Ascending aorta (tissue), 2 donors: ENCODE data around the gene PCSK7. TPM values are rescaled to one million over a fixed set of nuclear protein-coding genes. Genes with fewer than 3 reads are reported as not detected.
A peak's percentile ranks its signal among the peaks of the same experiment; 100 is the strongest.

ENCODE experiments used
- DNase-seq, 2 donors: peaks; one replicate each; pipeline ENCODE4 v3.0.0-alpha.2; 2019; ENCODE audit warnings: low spot score in 2 of 2
- H3K27ac ChIP-seq, 2 donors: fragments of 200-600 bp; sonication (generic); one replicate each; pipeline ENCODE4 v1.5.1; 2016 to 2017; ENCODE audit warnings: mild to moderate bottlenecking in 1 of 2
- H3K27me3 ChIP-seq: fragments of 200-600 bp; sonication (generic); one replicate; pipeline ENCODE4 v1.5.1; 2017
- H3K36me3 ChIP-seq, 2 donors: fragments of 200-600 bp; sonication (generic); one replicate each; pipeline ENCODE4 v1.5.1; 2016
- H3K4me1 ChIP-seq, 2 donors: fragments of 200-600 bp; sonication (generic); one replicate each; pipeline ENCODE4 v1.5.1; 2016 to 2017; ENCODE audit warnings: mild to moderate bottlenecking in 1 of 2
- H3K4me3 ChIP-seq, 2 donors: fragments of 200-600 bp; sonication (generic); one replicate each; pipeline ENCODE4 v1.5.1; 2016 to 2017; ENCODE audit warnings: mild to moderate bottlenecking in 1 of 2
- H3K9me3 ChIP-seq, 2 donors: fragments of 200-600 bp; sonication (generic); one replicate each; pipeline ENCODE4 v1.5.1; 2016
- intact Hi-C: fragments of 100-400 bp; cut with DNase I; formaldehyde crosslinking; loops from one replicate; pipeline ENCODE4 v1.15.1; 2023
- total RNA-seq: library from RNA; depleted of rRNA; stranded (reverse); fragments of >200 nt; gene quantifications from one replicate; pipeline ENCODE4 v1.1.0, GENCODE V29; 2016
- TF ChIP-seq, protein P1 (sequence below), 3 experiments: fragments of 200-600 bp in 2 of 3; fragments of 450-650 bp in 1 of 3; sonication (generic) in 2 of 3; IDR thresholded peaks; one replicate each; pipeline ENCODE4 v1.5.1; 2016 to 2019; ENCODE audit warnings: antibody characterized with exemption in 3 of 3, mild to moderate bottlenecking in 1 of 3, moderate library complexity in 1 of 3

The PCSK7 gene
- total RNA-seq, 1 donor from 2014 or later = 112 TPM

- Histone ChIP-seq H3K4me1 (peaks cover under 1 to 8% of the 10 kb centered on the region in 2 donors), H3K4me3 (no peak overlapping the region), H3K27me3 (no peaks in the 10 kb centered on the region), H3K36me3 (peaks cover 24 to 39% of the 10 kb centered on the region in 2 donors), H3K9me3 (no peaks in the 10 kb centered on the region), H3K27ac (no peak overlapping the region)
- intact Hi-C loops = no loop called here
- TF ChIP-seq, protein P1, sequence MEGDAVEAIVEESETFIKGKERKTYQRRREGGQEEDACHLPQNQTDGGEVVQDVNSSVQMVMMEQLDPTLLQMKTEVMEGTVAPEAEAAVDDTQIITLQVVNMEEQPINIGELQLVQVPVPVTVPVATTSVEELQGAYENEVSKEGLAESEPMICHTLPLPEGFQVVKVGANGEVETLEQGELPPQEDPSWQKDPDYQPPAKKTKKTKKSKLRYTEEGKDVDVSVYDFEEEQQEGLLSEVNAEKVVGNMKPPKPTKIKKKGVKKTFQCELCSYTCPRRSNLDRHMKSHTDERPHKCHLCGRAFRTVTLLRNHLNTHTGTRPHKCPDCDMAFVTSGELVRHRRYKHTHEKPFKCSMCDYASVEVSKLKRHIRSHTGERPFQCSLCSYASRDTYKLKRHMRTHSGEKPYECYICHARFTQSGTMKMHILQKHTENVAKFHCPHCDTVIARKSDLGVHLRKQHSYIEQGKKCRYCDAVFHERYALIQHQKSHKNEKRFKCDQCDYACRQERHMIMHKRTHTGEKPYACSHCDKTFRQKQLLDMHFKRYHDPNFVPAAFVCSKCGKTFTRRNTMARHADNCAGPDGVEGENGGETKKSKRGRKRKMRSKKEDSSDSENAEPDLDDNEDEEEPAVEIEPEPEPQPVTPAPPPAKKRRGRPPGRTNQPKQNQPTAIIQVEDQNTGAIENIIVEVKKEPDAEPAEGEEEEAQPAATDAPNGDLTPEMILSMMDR (IDR thresholded peaks at IDR 0.05) = no peak
- no peak for DNase-seq
These were observed 6.3 kb upstream of the PCSK7 start for GRCh38 chr11:117238221-117238620.

- no peaks in the 10 kb centered on the region for H3K9me3 ChIP-seq
- peak overlapping the region; percentile 94 to 95 for H3K27ac ChIP-seq
- no peak for DNase-seq
- peaks cover 15 to 21% of the 10 kb centered on the region in 2 donors for H3K36me3 ChIP-seq
- no peaks in the 10 kb centered on the region for H3K27me3 ChIP-seq
- peaks cover 11 to 19% of the 10 kb centered on the region in 2 donors for H3K4me1 ChIP-seq
- TF ChIP-seq, protein P1 (IDR thresholded peaks at IDR 0.05) = no peak
- intact Hi-C loops = loop anchor here (1.0 to 5.0 kb wide), 5 partner anchors 54 to 460 kb away; partner anchors contain the start of genes BUD13, PAFAH1B2, SIDT2 and SIK3
- H3K4me3 ChIP-seq = peak overlapping the region; percentile 85 to 89
These were observed 1.1 kb upstream of the PCSK7 start for GRCh38 chr11:117232911-117233409.

DNA sequence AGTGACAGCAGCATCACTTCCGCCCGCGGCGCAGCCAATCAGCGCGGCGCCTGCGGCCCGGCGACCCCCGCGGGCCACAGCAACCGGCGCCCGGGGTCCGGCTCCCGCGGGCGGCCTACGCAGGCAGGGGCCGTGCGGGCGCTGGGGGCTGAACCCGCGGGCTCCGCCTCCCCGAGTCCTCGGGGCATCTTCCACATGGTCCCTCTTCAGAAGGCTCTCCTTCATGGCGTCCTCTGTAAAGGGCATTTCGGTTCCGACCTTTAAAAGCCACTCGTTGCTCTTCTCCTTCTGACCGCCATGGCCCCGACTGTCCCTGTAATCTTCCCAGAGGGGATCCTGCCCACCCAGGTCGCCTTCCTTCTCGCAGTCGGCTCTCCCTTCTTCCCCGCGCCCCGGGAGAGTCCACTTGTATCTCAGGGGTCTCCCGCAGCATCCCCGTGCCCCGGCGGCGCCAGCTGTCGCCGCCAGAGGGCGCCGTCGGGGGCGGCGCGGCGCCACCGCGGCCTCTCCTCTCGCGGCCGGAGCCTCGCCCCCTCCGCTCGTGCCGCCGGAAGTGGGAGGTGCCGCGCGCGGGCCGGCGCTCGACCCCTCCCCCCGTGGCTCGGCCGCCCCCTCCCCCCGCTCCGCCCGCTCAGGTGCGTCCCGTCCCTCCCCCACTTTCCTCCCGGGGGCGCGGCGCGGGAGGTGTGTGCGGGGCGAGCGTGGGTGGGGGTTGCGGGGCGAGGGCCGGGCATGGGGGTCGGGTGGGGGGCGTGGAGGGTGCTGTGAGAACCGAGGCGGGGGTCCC, 412 bp upstream of the PCSK7 start, which contains the start of gene RNF214:
Gene RNF214 (plus strand): TSS at position 580 of the 787 bp plus-strand sequence. CDS start 1,602 bp downstream, outside the sequence.
- peak in 1 of 2 donors; percentile 88 for DNase-seq
- TF ChIP-seq, protein P1 (IDR thresholded peaks at IDR 0.05) = peak; percentile 63 to 98 (median 77)
- H3K27me3 ChIP-seq = no peaks in the 10 kb centered on the region
- peaks cover 21 to 28% of the 10 kb centered on the region in 2 donors for H3K36me3 ChIP-seq
- H3K9me3 ChIP-seq = no peaks in the 10 kb centered on the region
- peak within 1 kb of the TSS; percentile 94 to 95 for H3K27ac ChIP-seq
- H3K4me3 ChIP-seq = peak within 1 kb of the TSS; percentile 85 to 89
- peaks cover 11 to 19% of the 10 kb centered on the region in 2 donors for H3K4me1 ChIP-seq
- intact Hi-C loops = loop anchor here (1.0 to 5.0 kb wide), 5 partner anchors 53 to 459 kb away; partner anchors contain the start of genes BUD13, PAFAH1B2, SIDT2 and SIK3

- Histone ChIP-seq H3K4me3 (peak overlapping the region; percentile 85 to 89), H3K4me1 (peaks cover 11 to 19% of the 10 kb centered on the region in 2 donors), H3K27ac (peak overlapping the region; percentile 94 to 95), H3K36me3 (peaks cover 26 to 35% of the 10 kb centered on the region in 2 donors), H3K27me3 (no peaks in the 10 kb centered on the region), H3K9me3 (no peaks in the 10 kb centered on the region)
- intact Hi-C loops = loop anchor here (5.0 kb wide), 1 partner anchor 134 kb away; the partner anchor contains the start of gene SIK3
- TF ChIP-seq, protein P1 (IDR thresholded peaks at IDR 0.05) = no peak
- no peak for DNase-seq
These were observed 653 bp downstream of the PCSK7 start for GRCh38 chr11:117230999-117231841.
